ENCODE results near the gene CCDC86.

DNA sequence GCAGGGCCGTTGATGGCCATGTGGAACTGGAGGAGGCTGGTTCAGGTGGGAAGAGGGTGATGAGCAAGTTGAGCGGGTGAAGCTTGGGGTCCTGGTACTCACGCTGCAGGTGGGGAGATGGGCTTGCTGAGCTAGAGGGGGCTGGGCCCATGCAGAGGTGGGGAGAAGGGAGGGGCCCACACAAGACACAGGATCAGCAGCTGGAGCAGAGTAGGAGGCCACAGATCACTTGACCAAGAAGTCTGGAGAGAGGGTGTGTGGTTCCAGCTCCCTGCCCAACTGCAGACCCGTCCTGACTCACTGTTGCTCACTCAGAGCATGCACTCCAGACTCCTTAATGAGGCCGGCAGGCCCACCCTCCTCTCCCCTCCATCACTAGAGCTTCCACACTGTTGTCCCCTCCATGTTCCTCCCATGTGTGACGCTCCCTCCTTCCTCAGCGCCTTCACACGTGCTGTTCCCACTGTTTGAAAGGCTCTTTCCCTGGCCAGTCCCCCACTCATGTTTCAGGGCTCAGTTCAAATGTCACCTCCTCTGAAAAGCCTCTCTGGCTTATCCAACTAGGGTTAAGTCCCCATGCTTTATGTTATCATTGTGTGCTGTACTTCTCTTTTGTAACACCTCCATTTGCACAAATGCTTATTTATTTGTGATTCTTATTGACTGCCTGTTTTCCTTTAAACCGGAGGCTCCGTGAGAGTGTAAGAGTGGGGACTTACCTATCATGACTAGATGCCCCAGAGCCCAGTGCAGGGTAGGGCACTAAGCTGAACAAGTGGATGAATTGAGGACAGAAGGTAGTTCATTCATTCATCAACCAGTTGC, 2.3 kb downstream of the CCDC86 start:
- TF ChIP-seq EZH2 (IDR thresholded peaks at IDR 0.05) (no peak), POLR2AphosphoS5 (IDR thresholded peaks at IDR 0.05; ENCODE audit: borderline replicate concordance, low read depth, low read length) (no peak), FOXP2 (optimal IDR thresholded peaks at IDR 0.05; ENCODE audit: control extremely low read depth, extremely low read length, insufficient read depth) (no peak)
